ENCODE measurements around the gene PPP1R17. TPM values are rescaled to one million over a fixed set of nuclear protein-coding genes. Genes with fewer than 3 reads are reported as not detected.

PPP1R17 gene
- total RNA-seq, 2 donors from 2014 or later = 0.44 TPM; not detected in 1

- H3K4me1 Mint-ChIP-seq = peaks cover 2% of the 10 kb centered on the region
- H3K4me3 Mint-ChIP-seq = no peak overlapping the region
- no peaks in the 10 kb centered on the region for H3K36me3 ChIP-seq (ENCODE audit: control insufficient read depth, insufficient read depth, low read length)
- DNase-seq = no peak
- no peaks in the 10 kb centered on the region for H3K27me3 Mint-ChIP-seq (ENCODE audit: insufficient read depth)
- no peak overlapping the region for H3K27ac ChIP-seq (ENCODE audit: low read depth, low read length)
- H3K27me3 ChIP-seq (ENCODE audit: control insufficient read depth, insufficient read depth, low read length, poor library complexity, severe bottlenecking) = no peaks in the 10 kb centered on the region
- H3K4me1 ChIP-seq (ENCODE audit: control insufficient read depth, insufficient read depth, low read length) = no peaks in the 10 kb centered on the region
- TF ChIP-seq CTCF (conservative IDR thresholded peaks at IDR 0.05) = no peak
- H3K27ac Mint-ChIP-seq = no peak overlapping the region
- H3K9me3 Mint-ChIP-seq = peaks cover 2% of the 10 kb centered on the region
- no peaks in the 10 kb centered on the region for H3K9me3 ChIP-seq (ENCODE audit: control insufficient read depth, low read length)
- H3K9ac ChIP-seq (ENCODE audit: extremely low read depth, low read length, poor library complexity, severe bottlenecking) = no peak overlapping the region
- no peaks in the 10 kb centered on the region for H3K36me3 Mint-ChIP-seq (ENCODE audit: low read depth)
- no peak overlapping the region for H3K4me3 ChIP-seq (ENCODE audit: low read length)
Measured at GRCh38 chr7:31669461-31669860, 17.6 kb upstream of the PPP1R17 start.

GRCh38 chr7:31679574-31680305 lies 7.3 kb upstream of the PPP1R17 start:
- Histone ChIP-seq H3K4me1 (ENCODE audit: control insufficient read depth, insufficient read depth, low read length) (no peaks in the 10 kb centered on the region), H3K36me3 (ENCODE audit: control insufficient read depth, insufficient read depth, low read length) (no peaks in the 10 kb centered on the region), H3K27ac (ENCODE audit: low read depth, low read length) (no peak overlapping the region), H3K9me3 (ENCODE audit: control insufficient read depth, low read length) (no peaks in the 10 kb centered on the region), H3K9ac (ENCODE audit: extremely low read depth, low read length, poor library complexity, severe bottlenecking) (no peak overlapping the region), H3K27me3 (ENCODE audit: control insufficient read depth, insufficient read depth, low read length, poor library complexity, severe bottlenecking) (no peaks in the 10 kb centered on the region), H3K4me3 (ENCODE audit: low read length) (no peak overlapping the region)
- H3K36me3 Mint-ChIP-seq (ENCODE audit: low read depth) = no peaks in the 10 kb centered on the region
- WGBS, 2 experiments (ENCODE audit: insufficient coverage in 1 of 2, insufficient read length in 1 of 2) = 94 to 95% methylated on average over 11 to 12 of the region's 12 CpGs
- H3K9me3 Mint-ChIP-seq = no peaks in the 10 kb centered on the region
- no peak overlapping the region for H3K4me3 Mint-ChIP-seq
- H3K4me1 Mint-ChIP-seq = no peaks in the 10 kb centered on the region
- H3K27me3 Mint-ChIP-seq (ENCODE audit: insufficient read depth) = peaks cover 1% of the 10 kb centered on the region
- no peak for DNase-seq
- no peak overlapping the region for H3K27ac Mint-ChIP-seq
- TF ChIP-seq CTCF (conservative IDR thresholded peaks at IDR 0.05) = no peak

- no peaks in the 10 kb centered on the region for H3K36me3 Mint-ChIP-seq (ENCODE audit: low read depth)
- WGBS, 2 experiments (ENCODE audit: insufficient coverage in 1 of 2, insufficient read length in 1 of 2) = 86 to 100% methylated on average over 3 to 5 of the region's 5 CpGs
Measured at GRCh38 chr7:31683445-31684225, 3.4 kb upstream of the PPP1R17 start.

More at GRCh38 chr7:31683445-31684225, 3.4 kb upstream of the PPP1R17 start:
- Histone ChIP-seq H3K4me3 (ENCODE audit: low read length) (no peak overlapping the region), H3K36me3 (ENCODE audit: control insufficient read depth, insufficient read depth, low read length) (no peaks in the 10 kb centered on the region), H3K27me3 (ENCODE audit: control insufficient read depth, insufficient read depth, low read length, poor library complexity, severe bottlenecking) (no peaks in the 10 kb centered on the region), H3K9ac (ENCODE audit: extremely low read depth, low read length, poor library complexity, severe bottlenecking) (no peak overlapping the region), H3K27ac (ENCODE audit: low read depth, low read length) (no peak overlapping the region), H3K4me1 (ENCODE audit: control insufficient read depth, insufficient read depth, low read length) (no peaks in the 10 kb centered on the region), H3K9me3 (ENCODE audit: control insufficient read depth, low read length) (no peaks in the 10 kb centered on the region)
- TF ChIP-seq CTCF (conservative IDR thresholded peaks at IDR 0.05) = no peak
- no peaks in the 10 kb centered on the region for H3K9me3 Mint-ChIP-seq
- no peak for DNase-seq
- no peak overlapping the region for H3K4me3 Mint-ChIP-seq
- H3K27me3 Mint-ChIP-seq (ENCODE audit: insufficient read depth) = peaks cover 5% of the 10 kb centered on the region
- H3K27ac Mint-ChIP-seq = no peak overlapping the region
- H3K4me1 Mint-ChIP-seq = peaks cover 11% of the 10 kb centered on the region
